Fibroblast of lung (primary cell): ENCODE measurements around the gene SDHB. TPM values are rescaled to one million over a fixed set of nuclear protein-coding genes. Genes with fewer than 3 reads are reported as not detected.

Experiments used
- DNase-seq, 2 donors: peaks; one replicate each; pipeline versions ENCODE4 v3.0.0 to v3.0.0-alpha.2; 2010; ENCODE audit warnings: low read depth in 2 of 2
- H2AFZ ChIP-seq: 2 replicates; pipeline ENCODE4 v1.5.1; 2012; ENCODE audit warnings: low read length, control low read depth, inconsistent platforms
- H3K27ac ChIP-seq: 2 replicates; pipeline ENCODE4 v1.5.1; 2011; ENCODE audit warnings: low read length, control low read depth; ENCODE audit not compliant: insufficient read depth
- H3K27me3 ChIP-seq: 2 replicates; pipeline ENCODE4 v1.5.1; 2011; ENCODE audit warnings: mild to moderate bottlenecking, low read length; ENCODE audit not compliant: control insufficient read depth, insufficient read depth
- H3K36me3 ChIP-seq: 2 replicates; pipeline ENCODE4 v1.5.1; 2011; ENCODE audit warnings: low read length; ENCODE audit not compliant: control insufficient read depth, insufficient read depth
- H3K4me1 ChIP-seq: 2 replicates; pipeline ENCODE4 v1.5.1; 2011; ENCODE audit warnings: low read length; ENCODE audit not compliant: control insufficient read depth, insufficient read depth; ENCODE audit errors: extremely low read depth
- H3K4me2 ChIP-seq: 2 replicates; pipeline ENCODE4 v1.5.1; 2011; ENCODE audit warnings: low read length, control low read depth; ENCODE audit not compliant: insufficient read depth; ENCODE audit errors: extremely low read depth
- H3K4me3 ChIP-seq, 4 experiments: fragments of 200-600 bp in 1 of 4; sonication (generic) in 1 of 4; replicated peaks in 1 of 4; 2 replicates each; pipeline ENCODE4 v1.5.1; 2011 to 2016; ENCODE audit warnings: low read length in 4 of 4, low read depth in 3 of 4, mild to moderate bottlenecking in 3 of 4, control low read depth in 2 of 4, inconsistent platforms in 1 of 4, mixed read lengths in 1 of 4; ENCODE audit not compliant: insufficient read depth in 1 of 4; ENCODE audit errors: control extremely low read depth in 1 of 4
- H3K79me2 ChIP-seq: 2 replicates; pipeline ENCODE4 v1.5.1; 2012; ENCODE audit warnings: mild to moderate bottlenecking, low read length, inconsistent platforms; ENCODE audit not compliant: control insufficient read depth, insufficient read depth
- H3K9ac ChIP-seq: 2 replicates; pipeline ENCODE4 v1.5.1; 2011; ENCODE audit warnings: mild to moderate bottlenecking, low read length, control low read depth; ENCODE audit not compliant: insufficient read depth
- H3K9me3 ChIP-seq: 2 replicates; pipeline ENCODE4 v1.5.1; 2012; ENCODE audit warnings: low read depth, low read length; ENCODE audit not compliant: control insufficient read depth, insufficient read depth
- H4K20me1 ChIP-seq: 2 replicates; pipeline ENCODE4 v1.5.1; 2011; ENCODE audit warnings: low read length; ENCODE audit not compliant: control insufficient read depth, insufficient read depth; ENCODE audit errors: extremely low read depth
- EZH2 ChIP-seq: IDR thresholded peaks from 2 replicates; pipeline ENCODE4 v1.5.1; 2012; ENCODE audit warnings: low read length, control low read depth, mild to moderate bottlenecking; ENCODE audit errors: missing control alignments
- polyA plus RNA-seq, 2 donors: library from polyadenylated mRNA; depleted of rRNA in 1 of 2; stranded (reverse) in 1 of 2; unstranded in 1 of 2; fragments of >200 nt; gene quantifications; 2 replicates each; pipeline ENCODE4 v1.2.1, GENCODE V29; 2011 to 2012; ENCODE audit warnings: missing spikeins in 1 of 2
- total RNA-seq: library from RNA; depleted of rRNA; stranded (reverse); fragments of >200 nt; gene quantifications from 2 replicates; pipeline ENCODE4 v1.2.1, GENCODE V29; 2014
- TF ChIP-seq, protein P1 (sequence below), 2 donors: IDR thresholded peaks in 1 of 2; conservative IDR thresholded peaks in 1 of 2; 1 replicate in 1 of 2; 2 replicates in 1 of 2; pipeline ENCODE4 v1.5.1; 2011 to 2012; ENCODE audit warnings: low read length in 2 of 2, control low read depth in 1 of 2, inconsistent platforms in 1 of 2, low read depth in 1 of 2, mild to moderate bottlenecking in 1 of 2

The SDHB gene
- total and polyA plus RNA-seq, 2 donors (not counting 1 experiment from before 2014, with no cell fraction given), result 136 to 170 TPM

DNA sequence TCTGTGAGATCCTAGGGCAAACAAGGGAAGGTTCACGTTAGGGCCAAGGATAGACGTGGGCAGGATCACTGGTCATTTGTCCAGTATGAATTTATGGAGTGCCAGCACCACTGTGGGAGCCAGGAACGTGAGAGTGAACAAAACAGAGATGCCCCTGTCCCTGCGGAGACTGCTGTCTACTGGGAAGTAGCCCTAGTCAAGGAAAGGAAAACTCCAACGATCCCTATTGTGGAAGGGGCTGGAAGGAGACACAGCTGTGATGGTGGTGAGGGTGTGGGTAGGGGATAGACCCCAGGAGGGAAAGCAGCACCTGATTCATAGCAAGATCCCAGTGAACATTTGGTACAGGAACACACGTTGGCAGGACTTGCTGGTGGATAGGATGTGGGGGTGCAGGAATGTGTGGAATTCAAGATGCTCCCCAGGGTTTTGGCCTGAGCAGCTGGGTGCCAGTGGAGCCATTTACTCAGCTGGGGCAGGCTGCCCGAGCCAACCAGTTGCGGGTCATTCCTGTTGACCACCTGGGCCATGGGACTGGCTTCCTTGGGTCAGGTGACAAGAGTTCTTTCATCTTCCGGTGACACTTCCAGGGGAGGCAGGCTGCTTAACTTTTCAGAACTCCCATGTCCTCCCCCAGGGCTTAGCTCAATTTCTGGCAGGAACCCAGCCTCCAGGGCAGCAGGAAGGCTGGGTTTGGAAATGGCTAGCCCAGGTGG, 40.9 kb downstream of the SDHB start:
- TF ChIP-seq, protein P1, sequence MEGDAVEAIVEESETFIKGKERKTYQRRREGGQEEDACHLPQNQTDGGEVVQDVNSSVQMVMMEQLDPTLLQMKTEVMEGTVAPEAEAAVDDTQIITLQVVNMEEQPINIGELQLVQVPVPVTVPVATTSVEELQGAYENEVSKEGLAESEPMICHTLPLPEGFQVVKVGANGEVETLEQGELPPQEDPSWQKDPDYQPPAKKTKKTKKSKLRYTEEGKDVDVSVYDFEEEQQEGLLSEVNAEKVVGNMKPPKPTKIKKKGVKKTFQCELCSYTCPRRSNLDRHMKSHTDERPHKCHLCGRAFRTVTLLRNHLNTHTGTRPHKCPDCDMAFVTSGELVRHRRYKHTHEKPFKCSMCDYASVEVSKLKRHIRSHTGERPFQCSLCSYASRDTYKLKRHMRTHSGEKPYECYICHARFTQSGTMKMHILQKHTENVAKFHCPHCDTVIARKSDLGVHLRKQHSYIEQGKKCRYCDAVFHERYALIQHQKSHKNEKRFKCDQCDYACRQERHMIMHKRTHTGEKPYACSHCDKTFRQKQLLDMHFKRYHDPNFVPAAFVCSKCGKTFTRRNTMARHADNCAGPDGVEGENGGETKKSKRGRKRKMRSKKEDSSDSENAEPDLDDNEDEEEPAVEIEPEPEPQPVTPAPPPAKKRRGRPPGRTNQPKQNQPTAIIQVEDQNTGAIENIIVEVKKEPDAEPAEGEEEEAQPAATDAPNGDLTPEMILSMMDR (conservative IDR thresholded peaks at IDR 0.05 in 1 of 2, IDR thresholded peaks at IDR 0.05 in 1 of 2; ENCODE audit: low read depth in 1 of 2, low read length in 2 of 2), result no peak
- TF ChIP-seq EZH2, result no peak
- H3K4me3 ChIP-seq, result no peak overlapping the region
- H3K4me1 ChIP-seq, result peaks cover 8% of the 10 kb centered on the region
- H3K79me2 ChIP-seq, result no peaks in the 10 kb centered on the region
- H3K9me3 ChIP-seq, result no peaks in the 10 kb centered on the region
- H3K9ac ChIP-seq, result no peak overlapping the region
- no peaks in the 10 kb centered on the region for H3K27me3 ChIP-seq
- no peaks in the 10 kb centered on the region for H4K20me1 ChIP-seq
- no peak overlapping the region for H2AFZ ChIP-seq
- H3K36me3 ChIP-seq, result no peaks in the 10 kb centered on the region
- no peak overlapping the region for H3K4me2 ChIP-seq
- no peak overlapping the region for H3K27ac ChIP-seq
- DNase-seq, result peak in 1 of 2 donors; percentile 58

GRCh38 chr1:17011439-17012307, 42.2 kb downstream of the SDHB start, which contains the start of gene ATP13A2:
Gene ATP13A2 (minus strand): TSS chr1:17011928. CDS start chr1:17011738, 190 bp downstream.
- Histone ChIP-seq H3K9me3 (no peaks in the 10 kb centered on the region), H4K20me1 (no peaks in the 10 kb centered on the region)
- TF ChIP-seq, protein P1 (conservative IDR thresholded peaks at IDR 0.05 in 1 of 2, IDR thresholded peaks at IDR 0.05 in 1 of 2; ENCODE audit: low read depth in 1 of 2, low read length in 2 of 2), result no peak
- no peak for TF ChIP-seq EZH2

DNA sequence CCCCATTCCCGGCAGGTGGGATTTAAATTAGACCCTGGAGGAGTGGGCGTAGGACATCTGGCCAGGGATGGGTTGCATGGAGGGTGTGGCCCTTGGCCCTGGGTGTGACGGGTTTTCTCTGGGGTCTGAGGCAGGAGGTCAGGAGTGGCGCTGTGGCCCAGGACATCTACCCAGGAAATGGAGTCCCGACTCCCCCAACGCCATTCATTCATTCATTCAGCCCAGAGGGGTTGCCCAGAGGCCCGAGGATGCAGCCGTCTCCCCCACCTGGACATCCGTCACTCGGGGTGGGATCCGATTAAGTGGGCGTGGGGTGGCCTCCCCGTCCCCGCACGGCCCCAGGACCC, 42.8 kb downstream of the SDHB start:
- no peaks in the 10 kb centered on the region for H3K9me3 ChIP-seq
- no peak for DNase-seq
- peak overlapping the region; percentile 41 for H2AFZ ChIP-seq
- H3K4me2 ChIP-seq, result peak overlapping the region; percentile 96
- no peaks in the 10 kb centered on the region for H3K36me3 ChIP-seq
- H3K27me3 ChIP-seq, result no peaks in the 10 kb centered on the region
- H3K9ac ChIP-seq, result peak overlapping the region; percentile 53
- no peak overlapping the region for H3K27ac ChIP-seq
- no peaks in the 10 kb centered on the region for H3K79me2 ChIP-seq
- peak overlapping the region; percentile 43 to 78 (median 67) for H3K4me3 ChIP-seq
- H3K4me1 ChIP-seq, result peaks cover 4% of the 10 kb centered on the region
- H4K20me1 ChIP-seq, result no peaks in the 10 kb centered on the region
- no peak for TF ChIP-seq EZH2
- TF ChIP-seq, protein P1 (conservative IDR thresholded peaks at IDR 0.05 in 1 of 2, IDR thresholded peaks at IDR 0.05 in 1 of 2; ENCODE audit: low read depth in 1 of 2, low read length in 2 of 2), result no peak

More at GRCh38 chr1:17011439-17012307, 42.2 kb downstream of the SDHB start, which contains the start of gene ATP13A2:
- Histone ChIP-seq H3K27me3 (no peaks in the 10 kb centered on the region), H2AFZ (peak within 1 kb of the TSS; percentile 80), H3K4me2 (peak within 1 kb of the TSS; percentile 96), H3K79me2 (no peaks in the 10 kb centered on the region), H3K36me3 (no peaks in the 10 kb centered on the region), H3K27ac (no peak within 1 kb of the TSS), H3K9ac (peak within 1 kb of the TSS; percentile 53), H3K4me1 (peaks cover 8% of the 10 kb centered on the region), H3K4me3 (peak within 1 kb of the TSS; percentile 49 to 78 (median 67))
- peak; percentile 47 to 73 for DNase-seq
